Gastroesophageal sphincter (tissue), 4 donors: Measurements from ENCODE around the gene IGF2R. TPM values are rescaled to one million over a fixed set of nuclear protein-coding genes. Genes with fewer than 3 reads are reported as not detected.

Source experiments
- ATAC-seq: fragments of 150-250 bp; one replicate; pipeline ENCODE4 v1.9.1; 2016; ENCODE audit warnings: mild to moderate bottlenecking, moderate library complexity
- H3K27ac ChIP-seq, 4 donors: fragments of 200-600 bp; sonication (generic) in 3 of 4; 1 replicate in 3 of 4; 2 replicates in 1 of 4; pipeline ENCODE4 v1.5.1; 2016 to 2019
- H3K27me3 ChIP-seq: fragments of 200-600 bp; sonication (generic); one replicate; pipeline ENCODE4 v1.5.1; 2019
- H3K36me3 ChIP-seq, 2 donors: fragments of 200-600 bp; sonication (generic); one replicate each; pipeline ENCODE4 v1.5.1; 2019; ENCODE audit warnings: control low read depth in 1 of 2
- H3K4me1 ChIP-seq, 3 donors: fragments of 200-600 bp; sonication (generic); 1 replicate in 2 of 3; 2 replicates in 1 of 3; pipeline ENCODE4 v1.5.1; 2016 to 2019; ENCODE audit warnings: control low read depth in 2 of 3
- H3K4me3 ChIP-seq, 2 donors: fragments of 200-600 bp; sonication (generic); one replicate each; pipeline ENCODE4 v1.5.1; 2019; ENCODE audit warnings: mild to moderate bottlenecking in 1 of 2, moderate library complexity in 1 of 2
- H3K9me3 ChIP-seq, 3 donors: fragments of 200-600 bp; sonication (generic); one replicate each; pipeline ENCODE4 v1.5.1; 2017 to 2019; ENCODE audit warnings: control low read depth in 2 of 3
- EP300 ChIP-seq: sonication (generic); formaldehyde crosslinking; IDR thresholded peaks from one replicate; pipeline ENCODE4 v1.6.1; 2017; ENCODE audit warnings: antibody characterized with exemption, mild to moderate bottlenecking
- POLR2A ChIP-seq, 2 donors: fragments of 450-650 bp; IDR thresholded peaks; one replicate each; pipeline ENCODE4 v1.6.1; 2017; ENCODE audit warnings: antibody characterized with exemption in 2 of 2, mild to moderate bottlenecking in 2 of 2, moderate library complexity in 1 of 2
- POLR2AphosphoS5 ChIP-seq: sonication (generic); formaldehyde crosslinking; IDR thresholded peaks from one replicate; pipeline ENCODE4 v1.6.1; 2017; ENCODE audit warnings: antibody characterized with exemption
- WGBS, 2 donors: methylation state at CpG; one replicate each; pipeline ENCODE4 v1.1.5; 2018; ENCODE audit warnings: low coverage in 1 of 2; 5-methylcytosine and 5-hydroxymethylcytosine counted together
- total RNA-seq, 4 donors: library from RNA; depleted of rRNA; stranded (reverse); fragments of >200 nt; gene quantifications; one replicate each; pipeline ENCODE4 v1.1.0, GENCODE V29; 2016
- TF ChIP-seq, protein P1 (sequence below), 4 experiments: fragments of 200-600 bp in 2 of 4; fragments of 450-650 bp in 2 of 4; sonication (generic) in 1 of 4; IDR thresholded peaks; one replicate each; pipeline ENCODE4 v1.5.1; 2017 to 2019; ENCODE audit warnings: antibody characterized with exemption in 4 of 4, mild to moderate bottlenecking in 2 of 4, moderate library complexity in 2 of 4

Gene IGF2R
- total RNA-seq, 4 donors from 2014 or later, result 47.9 to 81.3 (median 52.7) TPM

DNA sequence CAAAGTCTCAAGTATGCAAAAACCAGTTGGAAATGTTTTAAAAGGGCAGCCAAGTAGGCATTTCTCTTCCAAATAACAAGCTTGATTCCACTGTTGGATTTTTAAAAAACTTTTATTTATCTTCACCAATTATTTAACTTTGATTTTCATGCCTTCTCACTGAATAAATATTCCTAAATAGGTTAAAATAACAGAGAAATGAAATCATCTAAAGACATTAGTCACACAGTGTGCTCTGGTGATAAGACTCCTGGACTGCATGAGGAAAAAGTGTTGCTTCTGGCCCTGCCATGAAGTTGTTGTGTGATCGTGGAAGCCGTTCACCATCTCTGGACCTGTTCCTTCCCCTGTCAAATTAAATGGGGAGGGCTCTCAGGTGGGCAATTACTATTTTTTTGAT, 33.8 kb upstream of the IGF2R start:
- no peak overlapping the region for H3K4me3 ChIP-seq
- no peaks in the 10 kb centered on the region for H3K36me3 ChIP-seq
- no peaks in the 10 kb centered on the region for H3K27me3 ChIP-seq
- no peak for ATAC-seq
- H3K27ac ChIP-seq, result no peak overlapping the region
- 40 to 84% methylated on average over 2 of the region's 2 CpGs for WGBS, 2 donors
- TF ChIP-seq, protein P1, sequence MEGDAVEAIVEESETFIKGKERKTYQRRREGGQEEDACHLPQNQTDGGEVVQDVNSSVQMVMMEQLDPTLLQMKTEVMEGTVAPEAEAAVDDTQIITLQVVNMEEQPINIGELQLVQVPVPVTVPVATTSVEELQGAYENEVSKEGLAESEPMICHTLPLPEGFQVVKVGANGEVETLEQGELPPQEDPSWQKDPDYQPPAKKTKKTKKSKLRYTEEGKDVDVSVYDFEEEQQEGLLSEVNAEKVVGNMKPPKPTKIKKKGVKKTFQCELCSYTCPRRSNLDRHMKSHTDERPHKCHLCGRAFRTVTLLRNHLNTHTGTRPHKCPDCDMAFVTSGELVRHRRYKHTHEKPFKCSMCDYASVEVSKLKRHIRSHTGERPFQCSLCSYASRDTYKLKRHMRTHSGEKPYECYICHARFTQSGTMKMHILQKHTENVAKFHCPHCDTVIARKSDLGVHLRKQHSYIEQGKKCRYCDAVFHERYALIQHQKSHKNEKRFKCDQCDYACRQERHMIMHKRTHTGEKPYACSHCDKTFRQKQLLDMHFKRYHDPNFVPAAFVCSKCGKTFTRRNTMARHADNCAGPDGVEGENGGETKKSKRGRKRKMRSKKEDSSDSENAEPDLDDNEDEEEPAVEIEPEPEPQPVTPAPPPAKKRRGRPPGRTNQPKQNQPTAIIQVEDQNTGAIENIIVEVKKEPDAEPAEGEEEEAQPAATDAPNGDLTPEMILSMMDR (IDR thresholded peaks at IDR 0.05), result no peak
- TF ChIP-seq POLR2A (IDR thresholded peaks at IDR 0.05) (no peak), EP300 (no peak), POLR2AphosphoS5 (no peak)
- peaks cover 0 to 7% (median 0%) of the 10 kb centered on the region in 3 donors for H3K9me3 ChIP-seq
- H3K4me1 ChIP-seq, result peaks cover 0 to 5% (median 0%) of the 10 kb centered on the region in 3 donors

DNA sequence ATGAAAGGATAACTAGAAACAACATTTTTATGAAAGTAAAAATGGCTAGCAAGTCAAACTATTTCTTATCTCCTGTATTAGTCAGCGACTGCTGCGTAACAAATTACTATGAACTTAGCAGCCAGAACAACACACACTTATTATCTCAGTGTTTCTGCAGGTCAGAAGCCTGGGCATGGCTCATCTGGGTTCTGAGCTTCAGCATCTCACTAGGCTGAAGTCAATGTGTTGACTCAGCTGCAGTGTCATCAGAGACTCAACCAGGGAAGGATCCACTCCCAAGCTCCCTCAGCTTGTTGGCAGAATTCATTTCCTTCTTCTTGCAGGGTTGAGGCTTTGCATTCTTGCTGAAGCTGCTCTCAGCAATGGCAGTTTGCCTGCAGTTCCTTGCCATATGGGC, 33.2 kb upstream of the IGF2R start:
- Histone ChIP-seq H3K4me1 (peaks cover 0 to 5% (median 0%) of the 10 kb centered on the region in 3 donors), H3K9me3 (peaks cover 0 to 7% (median 0%) of the 10 kb centered on the region in 3 donors), H3K27ac (no peak overlapping the region), H3K36me3 (no peaks in the 10 kb centered on the region), H3K27me3 (no peaks in the 10 kb centered on the region), H3K4me3 (no peak overlapping the region)
- ATAC-seq, result no peak
- 90 to 100% methylated on average over 2 of the region's 2 CpGs for WGBS, 2 donors
- TF ChIP-seq EP300 (no peak), POLR2AphosphoS5 (no peak), POLR2A (IDR thresholded peaks at IDR 0.05) (no peak)
- TF ChIP-seq, protein P1 (IDR thresholded peaks at IDR 0.05), result no peak

DNA sequence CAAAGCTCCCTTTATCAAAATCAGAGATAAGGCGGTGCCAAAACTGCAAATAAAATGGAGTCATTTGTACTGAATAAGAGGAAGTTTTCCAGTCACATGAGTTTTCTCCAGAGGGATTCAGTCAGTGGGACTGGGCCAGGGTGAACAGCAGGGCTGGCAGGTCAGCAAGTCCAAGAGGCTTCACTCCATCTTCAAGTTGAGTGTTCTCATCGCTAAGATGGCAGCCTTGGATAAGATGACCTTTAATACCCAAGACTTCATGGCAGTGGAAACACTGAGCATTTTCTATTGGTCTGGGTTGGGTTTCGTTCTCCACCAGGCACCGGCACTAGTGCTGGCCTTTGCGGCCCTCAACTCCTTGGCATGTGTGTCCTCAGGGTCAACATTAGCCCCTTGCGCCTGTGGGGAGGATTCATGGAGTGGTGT, 29.3 kb upstream of the IGF2R start:
- no peaks in the 10 kb centered on the region for H3K27me3 ChIP-seq
- no peak overlapping the region for H3K27ac ChIP-seq
- TF ChIP-seq, protein P1 (IDR thresholded peaks at IDR 0.05), result no peak
- TF ChIP-seq EP300 (no peak), POLR2A (IDR thresholded peaks at IDR 0.05) (no peak), POLR2AphosphoS5 (no peak)
- WGBS, 2 donors, result 75 to 100% methylated on average over 3 to 6 of the region's 6 CpGs
- H3K9me3 ChIP-seq, result peaks cover 0 to 19% (median 0%) of the 10 kb centered on the region in 3 donors
- H3K4me3 ChIP-seq, result no peak overlapping the region
- H3K36me3 ChIP-seq, result no peaks in the 10 kb centered on the region
- H3K4me1 ChIP-seq, result peaks cover 0 to 3% (median 0%) of the 10 kb centered on the region in 3 donors
- ATAC-seq, result no peak

DNA sequence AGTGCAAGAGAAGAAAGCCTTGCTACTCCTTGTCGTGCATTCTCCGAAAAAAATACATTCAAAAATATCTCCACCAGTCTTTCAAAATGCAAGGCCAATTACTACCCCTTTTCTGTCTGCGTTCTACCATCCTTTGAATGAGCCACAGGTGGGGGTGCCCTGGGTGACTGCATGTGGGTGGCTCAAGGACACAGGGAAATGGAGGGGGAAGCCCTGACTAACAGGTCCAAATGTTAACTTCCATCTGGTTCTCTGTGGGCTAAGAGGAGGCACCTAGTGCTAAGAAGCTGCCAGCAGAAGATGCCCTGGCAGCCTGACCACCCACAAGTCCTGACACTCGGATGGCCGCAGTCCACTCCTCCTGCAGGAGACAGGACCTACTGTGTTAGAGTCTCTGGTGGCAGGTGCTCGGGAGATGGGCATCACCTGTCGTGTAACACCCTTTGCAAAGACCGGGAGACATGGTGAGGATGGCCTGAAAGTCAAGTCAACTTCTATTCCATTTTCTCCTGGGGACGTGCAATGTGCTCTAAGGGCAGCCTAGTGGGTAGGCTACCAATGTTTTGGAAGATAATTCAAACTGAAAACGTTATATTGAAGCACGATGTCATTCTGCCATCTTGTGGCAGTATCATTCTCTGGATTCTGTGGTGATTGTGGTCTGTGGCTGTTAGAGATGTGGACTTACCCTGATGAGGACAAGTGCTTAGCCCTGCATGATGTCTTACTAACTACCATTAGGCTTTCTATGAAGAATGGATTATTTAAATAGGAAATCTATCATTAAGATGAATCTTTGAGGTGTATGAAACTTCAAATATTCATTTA, 27.4 kb upstream of the IGF2R start:
- no peak overlapping the region for H3K4me3 ChIP-seq
- ATAC-seq, result no peak
- no peak overlapping the region for H3K27ac ChIP-seq
- no peaks in the 10 kb centered on the region for H3K36me3 ChIP-seq
- no peaks in the 10 kb centered on the region for H3K27me3 ChIP-seq
- no peaks in the 10 kb centered on the region for H3K4me1 ChIP-seq
- 17 to 70% methylated on average over 1 to 11 of the region's 11 CpGs for WGBS, 2 donors
- H3K9me3 ChIP-seq, result peaks cover 0 to 23% (median 0%) of the 10 kb centered on the region in 3 donors
- TF ChIP-seq, protein P1 (IDR thresholded peaks at IDR 0.05), result peak in 2 of 4 experiments; percentile 25 to 41
- TF ChIP-seq EP300 (no peak), POLR2AphosphoS5 (no peak), POLR2A (IDR thresholded peaks at IDR 0.05) (no peak)
